NB4 (cell line): ENCODE measurements around the gene CYP2B6.
"Not testable (repeated sequence)": the region's sequence is repeated elsewhere in the genome, so short reads cannot be mapped to it uniquely, and the experiment has no call there.

Experiments
- DNase-seq: peaks from one replicate; pipeline ENCODE4 v3.0.0; 2010; ENCODE audit warnings: low read depth
- H3K4me3 ChIP-seq: one replicate; pipeline ENCODE4 v1.5.1; 2011; ENCODE audit warnings: mild to moderate bottlenecking, low read depth, low read length, moderate library complexity
- CTCF ChIP-seq: IDR thresholded peaks from one replicate; pipeline ENCODE4 v1.5.1; 2012; ENCODE audit warnings: low read depth, low read length
- MAX ChIP-seq: IDR thresholded peaks from 2 replicates; pipeline ENCODE4 v1.6.1; 2011; ENCODE audit warnings: low read depth, low read length
- MYC ChIP-seq: IDR thresholded peaks from 2 replicates; pipeline ENCODE4 v1.6.1; 2011; ENCODE audit warnings: low read depth, low read length
- POLR2A ChIP-seq: IDR thresholded peaks from 2 replicates; pipeline ENCODE4 v1.6.1; 2011; ENCODE audit warnings: mild to moderate bottlenecking; ENCODE audit not compliant: insufficient read length; ENCODE audit errors: extremely low read depth

CYP2B6 gene

GRCh38 chr19:41030651-41031050 lies 39.6 kb downstream of the CYP2B6 start:
- TF ChIP-seq CTCF (no peak), POLR2A (no peak), MAX (no peak), MYC (no peak)
- no peak for DNase-seq
- no peak overlapping the region for H3K4me3 ChIP-seq

- no peak overlapping the region for H3K4me3 ChIP-seq
- TF ChIP-seq POLR2A = no peak
- no peak for TF ChIP-seq MYC
- no peak for TF ChIP-seq CTCF
- TF ChIP-seq MAX = no peak
- no peak for DNase-seq
Observed at GRCh38 chr19:41031916-41032315, 40.8 kb downstream of the CYP2B6 start.

- not testable (repeated sequence) for DNase-seq, H3K4me3 ChIP-seq
Observed at GRCh38 chr19:41033324-41033723, 42.2 kb downstream of the CYP2B6 start.

- DNase-seq = no peak
- no peak for TF ChIP-seq POLR2A
- no peak for TF ChIP-seq MAX
- TF ChIP-seq MYC = no peak
- TF ChIP-seq CTCF = no peak
- no peak overlapping the region for H3K4me3 ChIP-seq
Observed at GRCh38 chr19:41039806-41040205, 48.7 kb downstream of the CYP2B6 start.

- not testable (repeated sequence) for DNase-seq, H3K4me3 ChIP-seq
Observed at GRCh38 chr19:41045095-41045494, 54.0 kb downstream of the CYP2B6 start.

- no peak for TF ChIP-seq MYC
- TF ChIP-seq CTCF = no peak
- no peak for TF ChIP-seq POLR2A
- H3K4me3 ChIP-seq = no peak overlapping the region
- no peak for DNase-seq
Observed at GRCh38 chr19:41050426-41050825, 59.3 kb downstream of the CYP2B6 start.

GRCh38 chr19:41052162-41052561 lies 61.1 kb downstream of the CYP2B6 start:
- not testable (repeated sequence) for H3K4me3 ChIP-seq, DNase-seq

GRCh38 chr19:41053331-41053730 lies 62.2 kb downstream of the CYP2B6 start:
- H3K4me3 ChIP-seq, DNase-seq: not testable (repeated sequence)
